ENCODE results near the gene KRTAP9-1. TPM values are rescaled to one million over a fixed set of nuclear protein-coding genes. Genes with fewer than 3 reads are reported as not detected.
"Not testable (repeated sequence)": the region's sequence is repeated elsewhere in the genome, so short reads cannot be mapped to it uniquely, and the experiment has no call there.

Gene KRTAP9-1
- total RNA-seq, 1 donor from 2014 or later: not detected

DNA sequence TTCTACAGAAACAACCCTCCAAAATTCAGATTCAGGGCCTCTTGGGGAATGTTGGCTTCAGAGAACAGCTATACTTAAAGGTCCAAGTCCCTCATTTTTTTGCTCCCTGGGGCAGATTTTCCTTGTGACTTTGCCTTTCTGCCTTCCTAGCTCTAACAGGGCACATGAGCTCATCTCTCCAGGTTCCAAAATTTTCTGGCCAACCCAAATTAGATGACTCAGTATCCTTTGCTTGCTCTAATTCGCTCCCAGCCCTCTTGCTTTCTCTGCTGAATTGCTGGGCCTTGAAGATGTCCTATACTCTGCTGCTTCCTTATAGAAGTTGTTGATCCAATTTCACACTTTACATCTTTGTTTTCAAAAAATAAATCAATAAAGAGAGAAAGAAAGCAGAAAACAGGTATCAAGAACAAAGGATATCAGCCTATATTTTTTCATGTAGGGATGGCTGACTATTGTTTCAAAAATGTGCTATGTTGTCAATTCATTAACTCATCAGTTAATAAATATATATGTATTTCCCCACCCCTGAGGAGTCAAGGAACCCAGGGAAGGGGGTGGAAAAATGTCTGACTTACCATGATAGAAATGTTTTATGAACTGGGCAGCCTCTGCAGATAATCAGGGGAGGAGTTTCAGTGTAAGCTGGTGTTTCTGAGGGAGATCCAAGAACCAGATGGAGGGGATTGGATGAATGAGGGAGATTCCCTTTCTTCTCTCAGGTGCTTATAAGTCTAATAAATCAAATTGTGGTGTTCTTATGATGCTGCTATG, 10.7 kb upstream of the KRTAP9-1 start:
- no peak for DNase-seq (ENCODE audit: low read depth, low spot score)

DNA sequence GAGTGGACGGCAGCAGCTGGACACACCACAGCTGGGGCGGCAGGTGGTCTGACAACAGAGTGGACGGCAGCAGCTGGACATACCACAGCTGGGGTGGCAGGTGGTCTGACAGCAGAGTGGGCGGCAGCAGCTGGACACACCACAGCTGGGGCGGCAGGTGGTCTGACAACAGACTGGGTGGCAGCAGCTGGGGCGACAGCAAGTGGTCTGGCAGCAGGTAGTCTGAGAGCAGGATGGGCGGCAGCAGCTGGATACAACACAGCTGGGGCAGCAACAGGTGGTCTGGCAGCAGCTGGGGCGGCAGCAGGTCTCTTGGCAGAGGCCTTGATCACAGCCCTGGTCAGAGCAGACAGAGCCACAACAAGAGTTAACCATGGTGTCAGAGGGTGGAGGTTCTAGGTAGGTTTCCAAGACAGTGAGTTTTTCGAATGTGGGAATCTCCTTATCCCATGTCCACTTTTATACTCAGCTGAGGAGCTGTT, 5.2 kb upstream of the KRTAP9-1 start, which contains the start of gene KRTAP4-1:
Gene KRTAP4-1 (minus strand): TSS at position 432 of the 482 bp plus-strand sequence. CDS start 57 bp downstream, at position 375.
- no peak for DNase-seq (ENCODE audit: low read depth, low spot score)

DNA sequence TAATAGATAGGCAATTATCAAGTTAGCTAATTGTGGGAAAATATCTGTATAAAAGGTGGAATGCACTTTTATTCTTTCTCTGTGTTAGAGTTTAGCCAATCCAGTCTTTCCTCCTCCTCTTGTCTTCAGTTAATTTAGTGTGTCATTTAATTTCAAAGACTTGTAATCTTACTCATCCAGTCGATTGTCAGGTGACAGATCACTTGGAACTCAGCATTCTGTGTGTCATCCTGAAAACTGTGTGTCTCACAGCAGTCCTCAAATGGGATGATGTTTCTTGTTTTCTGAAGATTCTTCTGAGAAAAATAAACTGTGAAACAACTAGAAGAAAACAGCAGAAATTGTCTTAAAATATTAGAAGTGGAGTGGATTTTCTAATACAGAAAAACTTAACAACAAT, 4.7 kb upstream of the KRTAP9-1 start:
- no peak for DNase-seq (ENCODE audit: low read depth, low spot score)

DNA sequence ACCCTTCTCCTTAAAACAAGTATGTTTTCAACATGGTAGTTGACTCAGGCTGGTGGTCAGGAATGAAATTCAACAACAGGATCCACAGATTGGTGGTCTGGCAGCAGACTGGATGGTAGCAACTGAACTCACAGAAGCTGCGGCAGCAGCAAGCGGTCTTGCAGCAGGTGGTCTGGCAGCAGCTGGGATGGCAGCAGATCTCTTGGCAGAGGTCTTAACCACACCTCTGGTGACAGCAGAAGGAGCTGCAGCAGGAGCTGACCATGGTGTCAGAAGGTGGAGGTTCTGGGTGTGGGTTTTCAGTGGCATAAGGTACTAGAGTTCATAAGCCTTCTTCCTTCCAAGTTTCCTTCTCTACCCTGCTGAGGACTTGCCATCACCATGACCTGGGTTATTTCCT, 2.8 kb upstream of the KRTAP9-1 start:
- no peak for DNase-seq (ENCODE audit: low read depth, low spot score)

DNA sequence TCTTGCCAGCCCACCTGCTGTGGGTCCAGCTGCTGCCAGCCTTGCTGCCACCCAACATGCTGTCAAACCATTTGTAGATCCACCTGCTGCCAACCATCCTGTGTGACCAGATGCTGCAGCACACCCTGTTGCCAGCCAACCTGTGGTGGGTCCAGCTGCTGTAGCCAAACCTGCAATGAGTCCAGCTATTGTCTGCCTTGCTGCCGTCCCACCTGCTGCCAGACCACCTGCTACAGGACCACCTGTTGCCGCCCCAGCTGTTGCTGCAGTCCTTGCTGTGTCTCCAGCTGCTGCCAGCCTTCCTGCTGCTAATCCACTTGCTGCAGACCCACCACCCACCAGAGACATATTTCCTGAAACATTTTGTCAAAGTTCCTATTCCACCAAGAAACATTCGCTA, 641 bp downstream of the KRTAP9-1 start:
- no peak for DNase-seq (ENCODE audit: low read depth, low spot score)

DNA sequence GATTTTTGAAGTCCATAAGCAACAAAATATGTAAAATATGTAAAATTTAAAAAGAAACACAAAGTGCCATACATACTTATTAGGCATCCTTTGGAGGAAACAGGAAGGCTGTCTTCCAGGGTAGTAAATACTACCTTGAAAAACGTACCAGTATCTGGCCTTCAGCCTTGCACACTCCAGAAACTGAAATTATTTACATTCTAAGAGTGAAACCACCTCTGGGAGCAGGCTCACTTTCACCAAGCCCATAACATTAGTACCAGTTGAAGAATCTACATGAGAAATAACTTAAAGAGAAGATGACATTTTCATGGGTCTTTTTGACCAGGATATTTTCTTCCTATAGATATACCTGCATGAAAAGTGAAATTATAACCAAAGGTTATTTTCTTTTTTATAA, 6.4 kb downstream of the KRTAP9-1 start:
- DNase-seq (ENCODE audit: low read depth, low spot score): no peak

DNA sequence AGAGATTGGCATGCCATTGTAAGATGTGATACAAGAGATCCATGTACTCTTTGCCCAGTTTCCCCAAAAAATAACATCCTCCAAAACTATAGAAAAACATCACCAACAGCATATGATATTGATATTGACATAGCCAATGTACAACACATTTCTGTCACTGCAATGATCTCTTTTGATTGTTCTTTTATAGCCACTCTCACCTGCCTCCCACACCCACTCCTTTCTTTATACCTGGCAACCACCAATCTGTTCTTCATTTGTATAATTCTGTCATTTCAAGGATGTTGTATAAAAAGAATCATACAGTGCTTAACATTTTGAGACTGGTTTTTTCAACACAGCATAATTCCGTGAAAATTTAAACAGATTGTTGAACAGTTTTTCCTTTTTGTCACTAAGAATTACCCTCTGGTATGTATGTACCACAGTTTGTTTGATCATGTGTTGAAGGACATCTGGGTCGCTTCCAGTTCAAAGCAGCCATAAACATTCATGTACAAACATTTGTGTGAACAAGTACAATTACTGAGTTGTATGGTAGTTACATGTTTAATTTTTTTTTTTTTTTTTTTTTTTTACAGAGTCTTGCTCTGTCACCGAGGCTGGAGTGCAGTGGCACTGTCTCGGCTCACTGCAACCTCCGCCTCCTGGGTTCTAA, 9.9 kb downstream of the KRTAP9-1 start:
- DNase-seq (ENCODE audit: low read depth, low spot score): no peak

DNA sequence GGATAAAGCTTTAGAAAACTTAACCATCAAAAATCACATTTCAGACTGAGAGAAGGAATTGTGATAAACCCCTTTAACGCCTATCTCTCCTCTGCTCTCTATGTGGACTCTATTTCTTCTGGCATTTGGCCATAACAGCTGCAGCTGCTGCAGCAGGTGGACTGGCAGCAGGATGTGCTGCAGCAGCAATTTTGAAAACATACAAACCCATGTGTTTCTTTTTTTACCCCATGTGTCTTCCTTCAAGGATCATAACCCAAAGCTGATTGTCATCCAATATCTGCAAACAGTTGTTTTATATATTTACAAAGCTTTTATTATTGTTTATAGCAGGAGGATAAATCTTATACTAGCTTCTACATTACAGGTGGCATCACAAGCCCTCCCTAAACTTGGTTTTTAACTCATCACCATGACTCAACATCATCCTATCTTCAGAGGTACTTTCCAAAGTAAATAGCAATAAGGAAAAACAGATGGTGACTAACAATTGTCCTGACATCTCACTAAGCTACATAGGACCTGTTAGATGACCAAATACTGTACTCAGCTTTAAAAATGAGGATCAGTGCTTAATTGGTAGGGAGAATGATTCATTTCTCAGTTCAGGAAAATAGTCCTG, 22.3 kb downstream of the KRTAP9-1 start:
- no peak for DNase-seq (ENCODE audit: low read depth, low spot score)

DNA sequence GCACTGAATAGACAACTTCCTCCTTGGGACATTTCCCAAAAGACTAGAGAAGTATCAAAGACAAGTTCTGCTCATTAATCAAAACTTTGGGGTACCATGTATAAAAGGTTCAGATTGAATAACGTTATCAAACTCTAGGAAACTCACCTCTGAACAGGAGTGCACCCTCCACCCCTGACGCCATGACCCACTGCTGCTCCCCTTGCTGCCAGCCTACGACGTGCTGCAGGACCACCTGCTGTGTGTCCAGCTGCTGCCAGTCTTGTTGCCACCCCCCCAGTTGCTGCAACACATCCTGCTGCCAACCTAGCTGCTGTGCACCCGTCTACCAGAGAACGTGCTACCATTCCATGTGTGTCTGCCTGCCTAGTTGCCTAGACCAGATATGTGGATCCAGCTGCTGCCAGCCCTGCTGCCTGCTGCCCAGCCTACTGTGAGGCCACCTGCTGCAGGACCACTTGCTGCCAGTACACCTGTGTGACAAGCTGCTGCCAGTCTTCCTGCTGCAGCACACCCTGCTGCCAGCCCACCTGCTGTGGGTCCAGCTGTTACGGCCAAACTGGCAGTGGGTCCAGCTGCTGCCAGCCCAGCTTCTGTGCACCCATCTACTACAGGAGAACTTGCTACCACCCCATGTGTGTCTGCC, 23.0 kb downstream of the KRTAP9-1 start:
- no peak for DNase-seq (ENCODE audit: low read depth, low spot score)

DNA sequence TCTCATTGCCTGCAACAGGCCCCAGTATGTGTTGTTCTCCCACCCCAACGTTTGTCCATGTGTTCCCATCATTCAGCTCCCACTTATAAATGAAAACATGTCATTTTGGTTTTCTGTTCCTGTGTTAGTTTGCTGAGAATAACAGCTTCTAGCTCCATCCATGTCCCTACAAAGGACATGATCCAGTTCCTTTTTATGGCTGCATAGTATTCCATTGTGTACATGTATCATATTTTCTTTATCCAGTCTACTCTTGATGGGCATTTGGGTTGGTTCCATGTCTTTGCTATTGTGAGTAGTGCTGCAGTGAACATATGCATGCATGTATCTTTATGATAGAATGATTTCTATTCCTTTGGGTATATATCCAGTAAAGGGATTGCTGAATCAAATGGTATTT, 26.0 kb downstream of the KRTAP9-1 start:
- DNase-seq (ENCODE audit: low read depth, low spot score): no peak

DNA sequence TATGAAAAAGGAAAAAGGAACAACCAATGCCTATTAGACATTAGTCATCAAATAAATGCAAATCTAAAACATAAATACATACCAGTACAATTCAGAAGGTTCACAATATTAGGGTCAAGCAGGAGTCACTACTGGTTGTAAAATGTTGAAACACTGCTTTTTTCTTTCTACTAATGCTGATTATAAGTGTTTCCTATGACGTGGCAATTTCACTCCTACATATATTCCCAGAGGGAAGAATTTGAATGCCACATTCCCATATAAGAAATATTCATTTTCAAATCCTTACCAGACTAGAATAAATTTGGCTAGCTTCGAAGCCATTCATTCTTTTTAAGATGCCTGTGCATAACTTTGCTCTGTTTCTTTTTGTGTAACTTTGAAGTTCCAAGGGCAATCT, 34.1 kb downstream of the KRTAP9-1 start:
- DNase-seq (ENCODE audit: low read depth, low spot score): no peak

DNA sequence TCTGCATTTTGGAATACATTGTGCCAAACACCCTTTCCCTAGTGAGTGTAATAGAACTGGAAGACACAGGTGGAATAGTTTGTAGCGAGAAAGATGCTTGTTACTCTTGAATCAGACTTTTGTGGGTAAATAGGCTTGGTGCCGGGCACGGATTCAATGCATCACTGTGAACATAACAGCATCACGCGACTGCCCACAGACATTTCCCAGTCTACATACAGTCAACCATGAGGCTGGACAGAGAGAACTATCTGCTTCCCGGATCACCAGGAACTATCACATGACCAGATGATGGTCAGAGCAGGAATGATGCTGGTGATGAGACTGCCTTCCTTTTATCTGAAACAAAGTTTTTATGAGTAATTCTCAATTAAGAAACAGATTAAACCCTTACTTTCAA, 36.4 kb downstream of the KRTAP9-1 start:
- DNase-seq (ENCODE audit: low read depth, low spot score): no peak

DNA sequence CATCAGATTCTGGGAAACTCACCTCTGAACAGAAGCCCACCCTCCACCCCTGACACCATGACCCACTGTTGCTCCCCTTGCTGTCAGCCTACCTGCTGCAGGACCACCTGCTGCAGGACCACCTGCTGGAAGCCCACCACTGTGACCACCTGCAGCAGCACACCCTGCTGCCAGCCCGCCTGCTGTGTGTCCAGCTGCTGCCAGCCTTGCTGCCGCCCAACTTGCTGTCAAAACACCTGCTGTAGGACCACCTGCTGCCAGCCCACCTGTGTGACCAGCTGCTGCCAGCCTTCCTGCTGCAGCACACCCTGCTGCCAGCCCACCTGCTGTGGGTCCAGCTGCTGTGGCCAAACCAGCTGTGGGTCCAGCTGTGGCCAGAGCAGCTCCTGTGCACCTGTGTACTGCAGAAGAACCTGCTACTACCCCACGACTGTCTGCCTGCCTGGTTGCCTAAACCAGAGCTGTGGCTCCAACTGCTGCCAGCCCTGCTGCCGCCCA, 37.0 kb downstream of the KRTAP9-1 start, which contains the start of gene KRTAP9-2:
Gene KRTAP9-2 (plus strand): TSS at position 51 of the 498 bp plus-strand sequence. CDS start 7 bp downstream, at position 58.
- DNase-seq (ENCODE audit: low read depth, low spot score): not testable (repeated sequence)

DNA sequence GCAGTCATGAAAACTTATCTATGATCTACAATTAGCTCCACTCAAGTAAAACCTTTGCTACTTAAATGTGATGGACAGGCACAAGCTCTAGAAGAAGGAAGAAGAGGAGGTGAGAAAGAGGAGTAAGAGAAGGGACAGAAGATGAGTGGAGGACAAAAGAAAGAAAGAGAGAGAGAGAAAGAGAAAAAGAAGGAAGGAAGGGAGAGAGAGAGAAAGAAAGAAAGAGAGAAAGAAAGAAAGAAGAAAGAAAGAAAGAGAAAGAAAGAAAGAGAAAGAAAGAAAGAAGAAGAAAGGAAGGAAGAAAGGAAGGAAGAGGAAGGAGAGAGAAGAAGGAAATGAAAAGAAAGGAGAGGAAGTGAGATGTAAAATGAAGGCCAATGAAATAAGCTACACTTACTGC, 40.4 kb downstream of the KRTAP9-1 start:
- DNase-seq (ENCODE audit: low read depth, low spot score): no peak

DNA sequence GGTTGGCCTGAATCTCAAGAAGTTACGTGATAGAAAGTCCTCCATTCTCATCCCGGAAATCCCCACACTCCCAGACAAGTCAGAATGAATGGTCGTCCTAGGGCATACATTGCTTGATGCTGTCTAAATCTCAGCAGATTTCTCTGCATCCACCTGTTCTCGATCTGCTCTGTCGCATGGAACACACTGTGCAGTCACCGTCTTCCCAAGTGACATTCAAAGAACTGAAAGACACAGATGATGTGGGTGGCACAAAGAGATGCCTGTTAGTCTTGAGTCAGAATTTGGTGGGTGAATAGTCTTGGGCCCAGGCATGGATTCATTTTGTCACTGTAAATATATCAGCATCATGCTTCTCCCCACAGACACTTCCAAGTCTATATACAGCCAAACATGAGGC, 42.0 kb downstream of the KRTAP9-1 start:
- no peak for DNase-seq (ENCODE audit: low read depth, low spot score)

DNA sequence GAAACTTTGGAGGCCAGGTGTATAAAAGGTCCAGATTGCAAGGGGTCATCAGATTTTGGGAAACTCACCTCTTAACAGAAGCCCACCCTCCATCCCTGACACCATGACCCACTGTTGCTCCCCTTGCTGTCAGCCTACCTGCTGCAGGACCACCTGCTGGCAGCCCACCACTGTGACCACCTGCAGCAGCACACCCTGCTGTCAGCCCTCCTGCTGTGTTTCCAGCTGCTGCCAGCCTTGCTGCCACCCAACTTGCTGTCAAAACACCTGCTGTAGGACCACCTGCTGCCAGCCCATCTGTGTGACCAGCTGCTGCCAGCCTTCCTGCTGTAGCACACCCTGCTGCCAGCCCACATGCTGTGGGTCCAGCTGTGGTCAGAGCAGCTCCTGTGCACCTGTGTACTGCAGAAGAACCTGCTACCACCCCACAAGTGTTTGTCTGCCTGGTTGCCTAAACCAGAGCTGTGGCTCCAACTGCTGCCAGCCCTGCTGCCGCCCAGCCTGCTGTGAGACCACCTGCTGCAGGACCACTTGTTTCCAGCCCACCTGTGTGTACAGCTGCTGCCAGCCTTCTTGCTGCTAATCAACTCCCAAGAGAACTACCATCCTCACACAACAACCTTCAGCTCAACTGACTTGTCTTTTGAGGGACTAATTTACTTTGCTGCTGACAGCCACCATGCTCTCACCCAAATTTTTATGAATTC, 42.9 kb downstream of the KRTAP9-1 start, which contains the start of gene KRTAP9-3:
Gene KRTAP9-3 (plus strand): TSS at position 51 of the 707 bp plus-strand sequence. CDS start 53 bp downstream, at position 104.
- DNase-seq (ENCODE audit: low read depth, low spot score): not testable (repeated sequence)

DNA sequence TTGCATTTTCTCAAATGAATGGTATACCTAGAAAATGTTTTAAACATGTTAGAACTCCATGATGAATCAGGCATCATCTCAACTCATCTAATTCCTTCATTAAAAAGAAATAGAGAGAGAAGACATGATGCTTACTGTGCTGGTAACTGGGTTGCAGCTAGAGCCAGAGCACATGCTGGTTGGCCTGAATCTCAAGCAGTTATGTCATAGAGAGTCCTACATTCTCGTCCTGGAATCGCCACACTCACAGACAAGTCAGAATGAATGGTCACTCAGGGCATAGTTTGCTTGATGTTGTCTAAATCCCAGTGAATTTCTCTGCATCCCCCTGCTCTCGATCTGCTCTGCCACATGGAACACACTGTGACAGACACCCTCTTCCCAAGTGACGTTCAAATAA, 47.4 kb downstream of the KRTAP9-1 start:
- DNase-seq (ENCODE audit: low read depth, low spot score): not testable (repeated sequence)

DNA sequence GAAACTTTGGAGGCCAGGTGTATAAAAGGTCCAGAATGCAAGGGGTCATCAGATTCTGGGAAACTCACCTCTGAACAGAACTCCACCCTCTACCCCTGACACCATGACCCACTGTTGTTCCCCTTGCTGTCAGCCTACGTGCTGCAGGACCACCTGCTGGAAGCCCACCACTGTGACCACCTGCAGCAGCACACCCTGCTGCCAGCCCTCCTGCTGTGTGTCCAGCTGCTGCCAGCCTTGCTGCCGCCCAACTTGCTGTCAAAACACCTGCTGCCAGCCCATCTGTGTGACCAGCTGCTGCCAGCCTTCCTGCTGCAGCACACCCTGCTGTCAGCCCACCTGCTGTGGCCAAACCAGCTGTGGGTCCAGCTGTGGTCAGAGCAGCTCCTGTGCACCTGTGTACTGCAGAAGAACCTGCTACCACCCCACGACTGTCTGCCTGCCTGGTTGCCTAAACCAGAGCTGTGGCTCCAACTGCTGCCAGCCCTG, 48.3 kb downstream of the KRTAP9-1 start, which contains the start of gene KRTAP9-8:
Gene KRTAP9-8 (plus strand): TSS at position 51 of the 489 bp plus-strand sequence. CDS start 53 bp downstream, at position 104.
- not testable (repeated sequence) for DNase-seq (ENCODE audit: low read depth, low spot score)
